PC-3 (cell line): ENCODE data around the gene PLA2G1B. TPM values are rescaled to one million over a fixed set of nuclear protein-coding genes. Genes with fewer than 3 reads are reported as not detected.

Experiments used
- ATAC-seq: fragments of 200-7000 bp; cut with Tn5 transposase; 2 replicates; pipeline ENCODE4 v1.9.1; 2020; ENCODE audit warnings: mild to moderate bottlenecking, moderate library complexity
- BruUV-seq: library from RNA; stranded (reverse); fragments of 400-500 nt; replicated peaks from 2 replicates; lab custom pipeline; 2021; lab: Mats Ljungman, UMichigan
- CTCF ChIA-PET: fragments of 300-600 bp; sonication (Branson Sonifier 250); formaldehyde crosslinking; loops from one replicate; lab custom pipeline; 2022; ENCODE audit warnings: antibody characterized with exemption; lab: Charles Lee
- POLR2A ChIA-PET: fragments of 300-600 bp; sonication (Branson Sonifier 250); formaldehyde crosslinking; loops from one replicate; lab custom pipeline; 2022; ENCODE audit warnings: antibody characterized with exemption; ENCODE audit not compliant: unreplicated experiment; lab: Charles Lee
- DNase-seq: peaks from one replicate; pipeline ENCODE4 v3.0.0-alpha.2; 2015
- H2AFZ ChIP-seq: fragments of 300-600 bp; sonication (generic); 2 replicates; pipeline ENCODE4 v1.6.0; 2016; ENCODE audit warnings: antibody characterized with exemption, low read length
- H3F3A ChIP-seq: fragments of 300-600 bp; sonication (generic); one replicate; pipeline ENCODE4 v1.6.0; 2017; ENCODE audit warnings: antibody characterized with exemption, low read length, control low read depth, mild to moderate bottlenecking; ENCODE audit not compliant: unreplicated experiment
- H3K27ac ChIP-seq: fragments of 300-600 bp; sonication (generic); 2 replicates; pipeline ENCODE4 v1.5.1; 2016; ENCODE audit warnings: mild to moderate bottlenecking, low read length
- H3K27me3 ChIP-seq: fragments of 300-600 bp; sonication (generic); 2 replicates; pipeline ENCODE4 v1.6.1; 2016; ENCODE audit warnings: low read length, mixed read lengths
- H3K36me3 ChIP-seq: fragments of 300-600 bp; sonication (generic); 2 replicates; pipeline ENCODE4 v1.6.1; 2016; ENCODE audit warnings: low read depth, mixed run types, low read length, mixed read lengths
- H3K4me1 ChIP-seq: fragments of 300-600 bp; sonication (generic); 2 replicates; pipeline ENCODE4 v1.5.1; 2016; ENCODE audit warnings: low read length; ENCODE audit not compliant: insufficient read depth
- H3K4me2 ChIP-seq: fragments of 300-600 bp; sonication (generic); 2 replicates; pipeline ENCODE4 v1.6.0; 2016; ENCODE audit warnings: low read length
- H3K4me3 ChIP-seq: fragments of 300-600 bp; sonication (generic); 2 replicates; pipeline ENCODE4 v1.5.1; 2016; ENCODE audit warnings: mild to moderate bottlenecking, low read length, mixed read lengths
- H3K79me2 ChIP-seq: fragments of 300-600 bp; sonication (generic); 2 replicates; pipeline ENCODE4 v1.6.1; 2017; ENCODE audit warnings: low read length, mixed read lengths
- H3K9ac ChIP-seq: fragments of 300-600 bp; sonication (generic); 2 replicates; pipeline ENCODE4 v1.6.0; 2016; ENCODE audit warnings: mild to moderate bottlenecking, low read length
- H3K9me2 ChIP-seq: fragments of 300-600 bp; sonication (generic); replicated peaks from 2 replicates; pipeline ENCODE4 v1.6.1; 2016; ENCODE audit warnings: mixed run types, low read length, mixed read lengths
- H3K9me3 ChIP-seq: fragments of 300-600 bp; sonication (generic); 2 replicates; pipeline ENCODE4 v1.6.1; 2016; ENCODE audit warnings: low read length, mixed read lengths
- H4K20me1 ChIP-seq: fragments of 300-600 bp; sonication (generic); 2 replicates; pipeline ENCODE4 v1.6.1; 2016; ENCODE audit warnings: low read length, mixed read lengths
- EZH2 ChIP-seq: fragments of 300-600 bp; sonication (generic); IDR thresholded peaks from one replicate; pipeline ENCODE4 v1.6.1; 2017; ENCODE audit warnings: antibody characterized with exemption, mild to moderate bottlenecking, low read length; ENCODE audit not compliant: unreplicated experiment
- EZH2phosphoT487 ChIP-seq: fragments of 300-600 bp; sonication (generic); IDR thresholded peaks from 2 replicates; pipeline ENCODE4 v1.6.1; 2018; ENCODE audit warnings: mild to moderate bottlenecking, antibody characterized with exemption, low read length, borderline replicate concordance
- intact Hi-C: fragments of 100-400 bp; cut with micrococcal nuclease; formaldehyde crosslinking; loops from 2 replicates; pipeline ENCODE4 v1.9.0; 2023
- total RNA-seq: library from RNA; depleted of rRNA; stranded (reverse); fragments of >200 nt; gene quantifications from 2 replicates; pipeline ENCODE4 v1.2.3, GENCODE V29; 2014
- TF ChIP-seq, protein P1 (sequence below): fragments of 300-600 bp; sonication (generic); conservative IDR thresholded peaks from 2 replicates; pipeline ENCODE4 v1.5.1; 2017; ENCODE audit warnings: antibody characterized with exemption, low read depth, mild to moderate bottlenecking, low read length

The PLA2G1B gene
- total RNA-seq, 1 experiment from 2014 or later, result not detected

- TF ChIP-seq EZH2phosphoT487 (no peak), EZH2 (no peak)
- TF ChIP-seq, protein P1, sequence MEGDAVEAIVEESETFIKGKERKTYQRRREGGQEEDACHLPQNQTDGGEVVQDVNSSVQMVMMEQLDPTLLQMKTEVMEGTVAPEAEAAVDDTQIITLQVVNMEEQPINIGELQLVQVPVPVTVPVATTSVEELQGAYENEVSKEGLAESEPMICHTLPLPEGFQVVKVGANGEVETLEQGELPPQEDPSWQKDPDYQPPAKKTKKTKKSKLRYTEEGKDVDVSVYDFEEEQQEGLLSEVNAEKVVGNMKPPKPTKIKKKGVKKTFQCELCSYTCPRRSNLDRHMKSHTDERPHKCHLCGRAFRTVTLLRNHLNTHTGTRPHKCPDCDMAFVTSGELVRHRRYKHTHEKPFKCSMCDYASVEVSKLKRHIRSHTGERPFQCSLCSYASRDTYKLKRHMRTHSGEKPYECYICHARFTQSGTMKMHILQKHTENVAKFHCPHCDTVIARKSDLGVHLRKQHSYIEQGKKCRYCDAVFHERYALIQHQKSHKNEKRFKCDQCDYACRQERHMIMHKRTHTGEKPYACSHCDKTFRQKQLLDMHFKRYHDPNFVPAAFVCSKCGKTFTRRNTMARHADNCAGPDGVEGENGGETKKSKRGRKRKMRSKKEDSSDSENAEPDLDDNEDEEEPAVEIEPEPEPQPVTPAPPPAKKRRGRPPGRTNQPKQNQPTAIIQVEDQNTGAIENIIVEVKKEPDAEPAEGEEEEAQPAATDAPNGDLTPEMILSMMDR, result no peak
- no peak overlapping the region for H2AFZ ChIP-seq
- H3K9ac ChIP-seq, result no peak overlapping the region
- H3K4me1 ChIP-seq, result no peaks in the 10 kb centered on the region
- BruUV-seq, result no TSS peak
- ChIA-PET CTCF (interaction anchor here (0.6 kb wide), 1 partner anchor 66 kb away, joined by 14 read pairs; no protein-coding TSS in a partner anchor), POLR2A (no interaction called here)
- no peaks in the 10 kb centered on the region for H4K20me1 ChIP-seq
- no peaks in the 10 kb centered on the region for H3K79me2 ChIP-seq
- H3K27ac ChIP-seq, result no peak overlapping the region
- ATAC-seq, result no peak
- no peaks in the 10 kb centered on the region for H3K9me2 ChIP-seq
- intact Hi-C loops, result no loop called here
- H3K36me3 ChIP-seq, result no peaks in the 10 kb centered on the region
- no peaks in the 10 kb centered on the region for H3K9me3 ChIP-seq
- H3K4me3 ChIP-seq, result no peak overlapping the region
- no peak for DNase-seq
- H3F3A ChIP-seq, result no peaks in the 10 kb centered on the region
- peaks cover 5% of the 10 kb centered on the region for H3K27me3 ChIP-seq
- H3K4me2 ChIP-seq, result no peak overlapping the region
Observed at GRCh38 chr12:120362516-120363273, 35.1 kb upstream of the PLA2G1B start.

- ChIA-PET CTCF (interaction anchor here (1.3 kb wide), 1 partner anchor 68 kb away, joined by 3 read pairs; no protein-coding TSS in a partner anchor), POLR2A (no interaction called here)
- Histone ChIP-seq H4K20me1 (no peaks in the 10 kb centered on the region), H3K27me3 (no peaks in the 10 kb centered on the region), H3K4me1 (no peaks in the 10 kb centered on the region), H3K4me3 (no peak overlapping the region), H3F3A (no peaks in the 10 kb centered on the region), H3K9me3 (no peaks in the 10 kb centered on the region), H3K27ac (no peak overlapping the region), H3K4me2 (no peak overlapping the region), H3K79me2 (no peaks in the 10 kb centered on the region), H2AFZ (no peak overlapping the region), H3K9me2 (no peaks in the 10 kb centered on the region), H3K36me3 (no peaks in the 10 kb centered on the region), H3K9ac (no peak overlapping the region)
- TF ChIP-seq, protein P1, result no peak
- no peak for TF ChIP-seq EZH2
- TF ChIP-seq EZH2phosphoT487, result no peak
- DNase-seq, result no peak
- no TSS peak for BruUV-seq
- intact Hi-C loops, result no loop called here
- ATAC-seq, result no peak
Observed at GRCh38 chr12:120361506-120362208, 34.1 kb upstream of the PLA2G1B start.

- no peak overlapping the region for H3K9ac ChIP-seq
- H3K9me3 ChIP-seq, result no peaks in the 10 kb centered on the region
- intact Hi-C loops, result no loop called here
- no peaks in the 10 kb centered on the region for H3K27me3 ChIP-seq
- ChIA-PET POLR2A (no interaction called here), CTCF (no interaction called here)
- H3F3A ChIP-seq, result no peaks in the 10 kb centered on the region
- no peak overlapping the region for H3K4me2 ChIP-seq
- H3K79me2 ChIP-seq, result no peaks in the 10 kb centered on the region
- TF ChIP-seq EZH2, result no peak
- no peak for TF ChIP-seq EZH2phosphoT487
- TF ChIP-seq, protein P1, result no peak
- H3K9me2 ChIP-seq, result no peaks in the 10 kb centered on the region
- no peaks in the 10 kb centered on the region for H3K36me3 ChIP-seq
- no peak overlapping the region for H3K27ac ChIP-seq
- DNase-seq, result no peak
- no TSS peak for BruUV-seq
- H4K20me1 ChIP-seq, result no peaks in the 10 kb centered on the region
- no peaks in the 10 kb centered on the region for H3K4me1 ChIP-seq
- H2AFZ ChIP-seq, result no peak overlapping the region
- H3K4me3 ChIP-seq, result no peak overlapping the region
- no peak for ATAC-seq
Observed at GRCh38 chr12:120359128-120359527, 31.5 kb upstream of the PLA2G1B start.
